ENCODE measurements around the gene PRSS56. TPM values are rescaled to one million over a fixed set of nuclear protein-coding genes. Genes with fewer than 3 reads are reported as not detected.

Gene PRSS56
- polyA plus RNA-seq, 1 donor (not counting 4 experiments of a cell fraction or from before 2014, with no cell fraction given) = not detected

GRCh38 chr2:232543491-232543890, 23.3 kb downstream of the PRSS56 start:
- Histone ChIP-seq H3K9me1 (ENCODE audit: control insufficient read depth, extremely low read depth, insufficient read depth, low read length) (no peaks in the 10 kb centered on the region), H3K9me3 (ENCODE audit: control insufficient read depth, low read depth, low read length) (no peaks in the 10 kb centered on the region), H3K4me3 (ENCODE audit: control insufficient read depth in 2 of 3, extremely low read depth in 1 of 3, insufficient read depth in 2 of 3, low read depth in 1 of 3, low read length in 3 of 3) (no peak overlapping the region), H3K36me3 (ENCODE audit: control insufficient read depth in 2 of 2, extremely low read depth in 1 of 2, insufficient read depth in 2 of 2, low read length in 2 of 2) (peaks cover 0 to 8% of the 10 kb centered on the region in 2 experiments), H3K27ac (ENCODE audit: control insufficient read depth, insufficient read depth, low read length) (no peak overlapping the region), H2AFZ (ENCODE audit: control insufficient read depth, low read length) (no peak overlapping the region), H3K4me2 (ENCODE audit: control insufficient read depth, extremely low read depth, insufficient read depth, low read depth, low read length) (no peak overlapping the region), H3K27me3 (ENCODE audit: control insufficient read depth, extremely low read depth, insufficient read depth, low read length) (no peaks in the 10 kb centered on the region), H3K79me2 (ENCODE audit: control insufficient read depth, insufficient read depth, low read length) (peaks cover 9% of the 10 kb centered on the region), H3K4me1 (ENCODE audit: control insufficient read depth, extremely low read depth, insufficient read depth, low read length) (peaks cover 3% of the 10 kb centered on the region), H3K9ac (ENCODE audit: control insufficient read depth, extremely low read depth, insufficient read depth, low read length) (no peak overlapping the region), H4K20me1 (ENCODE audit: control insufficient read depth, extremely low read depth, insufficient read depth, low read length) (peaks cover 8% of the 10 kb centered on the region)
- DNase-seq (ENCODE audit: low read depth, low spot score) (no peak), FAIRE-seq (no peak)
- dilution Hi-C loops (cut with MboI; ENCODE audit: extremely low pct_ligation_motif_present, low sequenced_read_pairs) = no loop called here
- no peak for TF ChIP-seq CTCF (optimal IDR thresholded peaks at IDR 0.05 in 1 of 3, IDR thresholded peaks at IDR 0.05 in 1 of 3, conservative IDR thresholded peaks at IDR 0.05 in 1 of 3; ENCODE audit: extremely low read depth in 1 of 3, insufficient read depth in 2 of 3, low read length in 3 of 3)
- no peak for TF ChIP-seq EZH2 (IDR thresholded peaks at IDR 0.05; ENCODE audit: low read length)

GRCh38 chr2:232543928-232544631, 23.9 kb downstream of the PRSS56 start:
- Histone ChIP-seq H3K4me2 (ENCODE audit: control insufficient read depth, extremely low read depth, insufficient read depth, low read depth, low read length) (no peak overlapping the region), H3K79me2 (ENCODE audit: control insufficient read depth, insufficient read depth, low read length) (peaks cover 12% of the 10 kb centered on the region), H3K4me3 (ENCODE audit: control insufficient read depth in 2 of 3, extremely low read depth in 1 of 3, insufficient read depth in 2 of 3, low read depth in 1 of 3, low read length in 3 of 3) (no peak overlapping the region), H3K9ac (ENCODE audit: control insufficient read depth, extremely low read depth, insufficient read depth, low read length) (no peak overlapping the region), H3K36me3 (ENCODE audit: control insufficient read depth in 2 of 2, extremely low read depth in 1 of 2, insufficient read depth in 2 of 2, low read length in 2 of 2) (peaks cover 0 to 8% of the 10 kb centered on the region in 2 experiments), H3K9me3 (ENCODE audit: control insufficient read depth, low read depth, low read length) (no peaks in the 10 kb centered on the region), H3K27ac (ENCODE audit: control insufficient read depth, insufficient read depth, low read length) (no peak overlapping the region), H3K4me1 (ENCODE audit: control insufficient read depth, extremely low read depth, insufficient read depth, low read length) (peaks cover 3% of the 10 kb centered on the region), H3K27me3 (ENCODE audit: control insufficient read depth, extremely low read depth, insufficient read depth, low read length) (no peaks in the 10 kb centered on the region), H2AFZ (ENCODE audit: control insufficient read depth, low read length) (no peak overlapping the region), H4K20me1 (ENCODE audit: control insufficient read depth, extremely low read depth, insufficient read depth, low read length) (peaks cover 8% of the 10 kb centered on the region), H3K9me1 (ENCODE audit: control insufficient read depth, extremely low read depth, insufficient read depth, low read length) (no peaks in the 10 kb centered on the region)
- FAIRE-seq (no peak), DNase-seq (ENCODE audit: low read depth, low spot score) (no peak)
- TF ChIP-seq EZH2 (IDR thresholded peaks at IDR 0.05; ENCODE audit: low read length) = no peak
- TF ChIP-seq CTCF (optimal IDR thresholded peaks at IDR 0.05 in 1 of 3, IDR thresholded peaks at IDR 0.05 in 1 of 3, conservative IDR thresholded peaks at IDR 0.05 in 1 of 3; ENCODE audit: extremely low read depth in 1 of 3, insufficient read depth in 2 of 3, low read length in 3 of 3) = no peak
- dilution Hi-C loops (cut with MboI; ENCODE audit: extremely low pct_ligation_motif_present, low sequenced_read_pairs) = no loop called here
